ENCODE measurements around the gene CCDC138. TPM values are rescaled to one million over a fixed set of nuclear protein-coding genes. Genes with fewer than 3 reads are reported as not detected.

CCDC138 gene
- total RNA-seq, 1 experiment from 2014 or later, result 10.6 TPM

- H3F3A ChIP-seq (ENCODE audit: low read length, unreplicated experiment), result no peaks in the 10 kb centered on the region
- H3K27ac ChIP-seq (ENCODE audit: low read length), result peak overlapping the region; percentile 33
- TF ChIP-seq CTCF (conservative IDR thresholded peaks at IDR 0.05; ENCODE audit: low read depth, low read length), result no peak
- no peak for TF ChIP-seq EZH2 (IDR thresholded peaks at IDR 0.05; ENCODE audit: low read length, unreplicated experiment)
- no peak for TF ChIP-seq EZH2phosphoT487 (IDR thresholded peaks at IDR 0.05; ENCODE audit: borderline replicate concordance, low read length)
- no peaks in the 10 kb centered on the region for H3K9me3 ChIP-seq (ENCODE audit: low read length)
- intact Hi-C loops (cut with micrococcal nuclease), result loop anchor here (10.0 kb wide), 2 partner anchors 67 to 203 kb away; partner anchors contain the start of gene SH3RF3
- H3K9ac ChIP-seq (ENCODE audit: low read length), result no peak overlapping the region
- no peaks in the 10 kb centered on the region for H4K20me1 ChIP-seq (ENCODE audit: low read length)
- H3K4me3 ChIP-seq (ENCODE audit: low read length), result no peak overlapping the region
- ChIA-PET CTCF (interaction anchor here (0.6 kb wide), 1 partner anchor 21 kb away, joined by 3 read pairs; no protein-coding TSS in a partner anchor), POLR2A (ENCODE audit: unreplicated experiment) (no interaction called here)
- no peak overlapping the region for H2AFZ ChIP-seq (ENCODE audit: low read length)
- no peaks in the 10 kb centered on the region for H3K9me2 ChIP-seq (replicated peaks; ENCODE audit: low read length)
- peaks cover 31% of the 10 kb centered on the region for H3K4me1 ChIP-seq (ENCODE audit: insufficient read depth, low read length)
- no peak for ATAC-seq
- peak; percentile 13 for DNase-seq
- no peaks in the 10 kb centered on the region for H3K36me3 ChIP-seq (ENCODE audit: low read depth, low read length)
- no TSS peak for BruUV-seq (replicated peaks)
- no peaks in the 10 kb centered on the region for H3K79me2 ChIP-seq (ENCODE audit: low read length)
- no peaks in the 10 kb centered on the region for H3K27me3 ChIP-seq (ENCODE audit: low read length)
- peak overlapping the region; percentile 74; the same call in 1 of the 2 replicates for H3K4me2 ChIP-seq (ENCODE audit: low read length)
Measured at GRCh38 chr2:108921096-108922030, 134.8 kb downstream of the CCDC138 start.

- peaks cover 31% of the 10 kb centered on the region for H3K4me1 ChIP-seq (ENCODE audit: insufficient read depth, low read length)
- no peaks in the 10 kb centered on the region for H3K9me3 ChIP-seq (ENCODE audit: low read length)
- H3K27me3 ChIP-seq (ENCODE audit: low read length), result no peaks in the 10 kb centered on the region
- H3K79me2 ChIP-seq (ENCODE audit: low read length), result no peaks in the 10 kb centered on the region
- no peaks in the 10 kb centered on the region for H3K9me2 ChIP-seq (replicated peaks; ENCODE audit: low read length)
- DNase-seq (peak; percentile 80), ATAC-seq (peak; percentile 56)
- intact Hi-C loops (cut with micrococcal nuclease), result loop anchor here (10.0 kb wide), 2 partner anchors 68 to 202 kb away; partner anchors contain the start of gene SH3RF3
- ChIA-PET POLR2A (ENCODE audit: unreplicated experiment) (no interaction called here), CTCF (interaction anchor here (0.6 kb wide), 1 partner anchor 22 kb away, joined by 3 read pairs; no protein-coding TSS in a partner anchor)
- H3K4me2 ChIP-seq (ENCODE audit: low read length), result peak overlapping the region; percentile 74
- H3F3A ChIP-seq (ENCODE audit: low read length, unreplicated experiment), result no peaks in the 10 kb centered on the region
- no peak overlapping the region for H3K4me3 ChIP-seq (ENCODE audit: low read length)
- no peaks in the 10 kb centered on the region for H4K20me1 ChIP-seq (ENCODE audit: low read length)
- H3K9ac ChIP-seq (ENCODE audit: low read length), result no peak overlapping the region
- H3K27ac ChIP-seq (ENCODE audit: low read length), result peak overlapping the region; percentile 72
- TF ChIP-seq EZH2 (IDR thresholded peaks at IDR 0.05; ENCODE audit: low read length, unreplicated experiment), result no peak
- no peak for TF ChIP-seq CTCF (conservative IDR thresholded peaks at IDR 0.05; ENCODE audit: low read depth, low read length)
- TF ChIP-seq EZH2phosphoT487 (IDR thresholded peaks at IDR 0.05; ENCODE audit: borderline replicate concordance, low read length), result no peak
- H2AFZ ChIP-seq (ENCODE audit: low read length), result peak overlapping the region; percentile 16
- H3K36me3 ChIP-seq (ENCODE audit: low read depth, low read length), result no peaks in the 10 kb centered on the region
- BruUV-seq (replicated peaks), result no TSS peak
Measured at GRCh38 chr2:108922141-108922915, 135.8 kb downstream of the CCDC138 start.
